ENCODE measurements around the gene SCOC.

Gene SCOC

DNA sequence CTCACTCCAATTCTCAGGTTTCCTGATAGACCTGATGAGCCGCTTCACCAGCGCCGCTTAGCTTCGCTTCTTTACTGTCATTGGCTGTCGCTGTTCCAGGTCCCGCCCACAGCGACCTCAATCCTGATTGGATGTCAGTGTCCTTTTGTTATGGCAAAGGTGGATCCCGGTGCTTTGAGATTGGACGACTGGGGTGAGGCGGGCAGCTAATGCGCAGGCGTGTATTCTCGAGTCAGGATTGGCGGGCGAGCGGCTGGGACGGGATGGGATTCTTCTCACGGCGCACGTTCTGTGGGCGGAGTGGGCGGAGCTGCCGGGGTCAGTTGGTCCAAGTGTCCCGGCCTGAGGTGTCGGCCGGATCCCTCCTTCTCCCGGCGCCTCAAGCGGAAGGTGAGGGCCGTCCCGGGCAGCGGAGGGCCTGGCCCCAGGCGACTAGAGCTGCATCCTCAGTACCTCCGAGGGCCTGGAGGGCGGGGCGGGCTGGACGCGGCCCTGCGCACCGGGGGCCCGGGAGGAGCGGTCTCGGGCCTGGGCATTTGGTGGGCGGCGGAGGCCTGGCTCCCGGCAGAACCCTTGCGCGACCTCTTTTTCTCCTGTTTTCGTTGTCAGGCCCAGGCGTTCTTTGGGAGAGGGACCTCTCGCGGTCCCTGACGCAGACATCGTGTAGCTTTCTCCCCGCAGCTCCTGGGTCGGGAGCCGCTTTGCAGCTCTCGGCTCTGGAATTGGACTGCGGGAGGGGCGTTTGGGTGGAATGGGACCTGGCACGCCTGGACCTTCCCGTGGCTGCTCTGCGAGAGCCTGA, at the start of gene SCOC:
Gene SCOC, plus strand, starts transcription at position 319 of the 802 bp plus-strand sequence. CDS start 5,525 bp downstream, outside the sequence.
- peak; percentile 98 for DNase-seq

- DNase-seq, result peak; percentile 4
Observed at GRCh38 chr4:140326395-140326993, 47.0 kb upstream of the SCOC start.

DNA sequence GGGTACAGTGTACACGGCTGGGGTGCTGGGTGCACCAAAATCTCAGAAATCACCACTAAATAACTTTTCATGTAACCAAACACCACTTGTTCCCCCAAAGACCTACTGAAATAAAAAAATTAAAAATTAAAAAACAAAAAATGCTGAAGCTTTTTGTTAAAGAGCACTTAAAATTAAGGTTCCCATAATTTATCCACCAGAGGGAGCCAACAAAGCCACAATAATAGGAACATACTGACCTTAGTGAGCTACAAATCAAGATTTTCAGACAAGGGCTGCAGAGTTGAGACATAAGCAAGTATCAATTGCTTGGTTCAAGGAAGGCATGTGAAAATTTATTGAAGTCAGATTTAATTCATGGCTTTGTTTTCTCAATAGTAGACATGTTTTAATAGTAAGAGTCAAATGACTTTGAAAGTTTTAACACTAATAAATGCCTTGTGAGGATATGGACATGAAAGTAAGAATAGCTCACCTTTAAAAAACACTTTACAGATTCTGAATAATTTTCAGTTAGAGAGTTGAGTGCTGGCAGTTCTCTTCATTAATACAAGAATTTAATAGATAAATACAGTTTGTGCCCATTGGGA, 43.0 kb upstream of the SCOC start:
- no peak for DNase-seq

- DNase-seq, result no peak
Observed at GRCh38 chr4:140331245-140331644, 42.2 kb upstream of the SCOC start.

DNA sequence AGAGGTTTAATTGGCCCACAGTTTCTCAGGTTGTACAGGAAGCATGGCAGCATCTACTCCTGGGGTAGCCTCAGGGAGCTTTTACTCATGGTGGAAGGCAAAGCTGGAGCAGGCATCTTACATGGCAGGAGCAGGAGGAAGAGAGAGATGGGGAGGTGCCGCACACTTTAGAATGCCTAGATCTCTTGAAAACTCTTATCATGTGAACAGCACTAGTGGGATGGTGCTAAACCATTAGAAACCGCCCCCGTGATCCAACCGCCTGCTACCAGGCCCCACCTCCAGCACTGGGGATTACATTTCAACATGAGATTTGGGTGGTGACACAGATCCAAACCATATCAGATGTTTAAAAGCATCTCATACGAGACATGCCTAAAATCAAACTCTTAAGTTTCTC, 41.6 kb upstream of the SCOC start:
- DNase-seq, result no peak

DNA sequence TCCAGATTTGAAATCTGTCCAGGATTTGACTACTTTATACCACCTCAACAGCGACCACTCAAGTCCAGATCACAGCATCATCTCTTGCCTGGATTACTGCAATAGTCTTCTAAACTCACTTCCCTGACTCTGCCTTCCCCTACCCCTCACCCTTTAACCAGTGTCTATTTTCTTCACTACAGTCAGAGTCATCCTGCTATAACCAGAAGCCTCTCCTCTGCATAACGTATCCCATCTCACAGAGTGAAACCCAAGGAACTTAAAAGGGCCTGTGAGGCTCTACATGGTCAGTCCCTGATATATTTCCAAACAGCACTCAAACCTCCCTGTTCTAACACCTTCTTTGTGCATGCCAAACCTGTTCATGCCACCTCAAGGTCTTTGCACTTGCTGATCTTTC, 40.7 kb upstream of the SCOC start:
- DNase-seq, result no peak

DNA sequence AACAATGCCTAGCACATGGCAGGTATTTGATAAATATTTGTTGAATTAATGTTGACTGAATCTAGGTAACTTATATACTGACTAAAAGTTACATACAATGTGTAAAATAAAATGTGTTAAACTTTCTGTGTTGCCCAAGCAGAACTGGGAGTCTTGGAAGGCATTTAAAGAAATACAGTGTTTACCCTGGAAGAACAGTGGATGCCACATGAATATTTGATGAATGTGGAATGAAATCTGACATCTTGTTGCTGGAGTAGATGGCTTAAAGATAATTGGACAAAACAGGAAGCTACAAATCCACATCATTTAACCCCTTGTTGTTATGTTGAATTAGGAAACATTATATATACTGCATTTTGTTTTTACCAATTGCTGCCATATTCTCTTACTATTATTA, 39.9 kb upstream of the SCOC start:
- DNase-seq, result no peak

DNA sequence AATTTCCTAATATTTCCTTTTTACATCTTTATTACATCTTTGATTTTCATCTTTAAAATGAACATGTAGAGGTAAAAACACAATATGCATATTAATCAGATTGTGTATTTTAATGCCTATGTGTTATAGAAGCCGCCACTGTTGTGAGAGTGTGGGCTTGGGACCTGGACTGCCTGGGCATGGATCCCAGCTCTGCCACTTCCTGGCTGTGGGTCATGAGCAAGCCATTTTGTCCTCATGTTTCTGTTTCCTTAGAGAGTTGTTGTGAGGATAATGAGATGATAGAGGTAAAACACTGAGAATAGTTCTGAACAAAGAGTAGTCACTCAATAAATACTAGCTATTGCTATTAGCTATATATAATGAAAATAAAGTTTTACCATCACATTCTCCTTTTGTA, 38.4 kb upstream of the SCOC start:
- DNase-seq, result no peak

DNA sequence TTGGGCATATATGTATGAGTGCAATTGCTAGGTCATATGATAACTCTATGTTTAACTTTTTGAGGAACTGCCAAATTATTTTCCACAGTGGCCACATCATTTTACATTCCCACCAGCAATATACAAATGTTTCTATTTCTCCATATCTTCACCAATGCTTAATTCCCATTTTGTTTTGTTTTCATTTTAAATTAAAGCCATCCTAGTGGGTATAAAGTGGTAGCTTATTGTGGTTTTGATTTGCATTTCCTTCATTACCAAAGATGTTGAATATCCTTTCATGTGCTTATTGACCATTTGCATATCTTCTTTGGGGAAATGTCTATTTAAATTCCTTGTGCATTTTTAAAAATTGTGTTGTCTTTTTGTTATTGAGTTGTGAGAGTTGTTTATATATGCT, 36.7 kb upstream of the SCOC start:
- no peak for DNase-seq

DNA sequence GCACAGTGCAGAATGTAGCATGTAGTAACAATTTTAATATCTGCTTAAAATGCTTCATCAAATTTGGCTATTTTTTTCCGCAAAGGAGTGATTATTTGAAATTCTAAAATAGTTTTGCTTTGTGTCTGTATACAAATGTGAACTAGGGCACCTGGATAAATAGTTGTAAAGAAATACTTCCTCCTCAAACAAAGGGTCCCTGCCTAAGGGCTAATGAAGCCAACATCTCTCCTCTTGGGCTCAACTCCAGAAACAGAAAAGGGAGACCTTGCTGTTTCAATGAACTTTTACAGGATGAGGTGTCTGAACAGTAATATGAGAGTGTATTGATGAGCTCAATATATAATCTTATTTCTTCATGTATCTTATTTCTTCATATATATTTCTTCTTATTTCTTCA, 30.8 kb upstream of the SCOC start:
- no peak for DNase-seq

- DNase-seq, result no peak
Observed at GRCh38 chr4:140343303-140343702, 30.1 kb upstream of the SCOC start.

DNA sequence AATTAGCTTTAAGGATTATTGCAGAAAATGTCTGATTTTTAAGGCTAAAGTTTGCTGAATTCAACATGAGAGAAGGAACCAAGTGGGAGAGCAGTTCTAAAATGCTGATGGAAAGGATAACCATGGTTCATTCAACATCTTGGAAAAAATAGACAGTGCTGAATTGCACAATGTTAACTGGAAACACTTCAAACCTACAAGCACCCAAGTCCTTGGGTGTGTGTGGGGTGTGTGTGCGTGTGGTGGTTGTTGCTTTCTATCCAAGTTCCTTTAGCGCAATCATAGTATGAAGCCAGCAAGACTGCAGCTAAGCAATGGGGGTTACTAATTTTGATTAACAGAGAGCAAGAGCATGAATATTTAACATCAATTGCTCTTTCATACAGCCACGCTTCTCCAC, 29.3 kb upstream of the SCOC start:
- DNase-seq, result no peak

DNA sequence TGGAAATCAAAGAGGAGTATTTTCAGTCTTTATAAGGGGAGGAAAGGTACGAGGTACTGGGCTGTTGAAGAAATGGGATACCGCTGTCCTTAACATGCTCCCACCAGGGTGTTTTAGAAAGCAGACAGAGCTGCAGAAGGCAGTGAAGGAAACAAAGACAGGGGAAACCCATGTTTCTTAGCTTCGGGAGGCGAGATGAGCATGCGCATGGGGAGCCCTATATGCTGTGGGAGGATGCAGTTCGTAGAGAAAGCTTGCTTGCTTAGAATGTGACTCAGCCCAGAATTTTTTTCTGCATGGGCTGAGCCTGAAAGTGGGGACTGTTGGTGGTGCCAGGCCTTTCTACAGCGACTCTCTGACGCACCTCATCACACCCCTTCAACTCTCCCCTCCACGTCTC, 28.8 kb upstream of the SCOC start:
- no peak for DNase-seq

DNA sequence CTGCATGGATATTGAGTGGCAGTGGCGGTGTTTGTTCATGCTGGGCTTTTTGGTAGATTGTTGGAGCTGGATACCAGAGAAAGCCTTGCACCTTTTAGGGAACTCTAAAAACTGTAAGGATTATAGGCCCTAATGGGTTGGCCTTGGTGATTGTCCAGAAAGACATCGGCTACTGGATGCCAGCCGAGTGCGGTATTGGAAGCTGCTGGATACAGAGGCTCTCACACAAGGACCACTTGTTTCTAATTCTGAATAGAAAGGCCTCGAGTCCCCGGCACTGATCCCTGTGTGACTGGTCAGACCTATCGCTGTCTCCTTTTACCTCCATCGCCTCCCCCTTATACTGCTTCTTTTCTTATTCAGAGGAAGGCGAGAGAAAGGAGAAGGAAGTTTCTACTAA, 27.3 kb upstream of the SCOC start:
- DNase-seq, result no peak

GRCh38 chr4:140349816-140350215, 23.6 kb upstream of the SCOC start:
- no peak for DNase-seq

- DNase-seq, result no peak
Observed at GRCh38 chr4:140351093-140352075, 22.1 kb upstream of the SCOC start.

DNA sequence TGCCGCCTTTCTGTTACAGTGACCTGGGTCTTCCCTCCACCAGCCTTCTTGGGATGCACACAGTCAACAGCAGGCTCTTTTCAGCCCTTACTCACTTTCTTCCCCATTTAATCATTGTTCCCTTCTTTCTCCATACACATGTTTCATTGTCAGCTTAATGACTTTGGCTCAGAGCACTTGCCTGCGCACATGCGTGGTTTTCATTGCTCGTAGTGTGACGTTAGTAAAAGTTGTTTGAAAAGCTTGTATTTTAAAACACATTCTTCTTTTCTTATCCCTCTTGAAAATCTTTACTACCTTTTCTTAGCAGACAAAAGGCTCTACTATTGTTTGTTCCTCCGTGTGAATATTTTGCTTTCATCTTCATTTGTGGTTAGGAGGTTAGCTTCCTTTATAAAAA, 19.7 kb upstream of the SCOC start:
- DNase-seq, result no peak

DNA sequence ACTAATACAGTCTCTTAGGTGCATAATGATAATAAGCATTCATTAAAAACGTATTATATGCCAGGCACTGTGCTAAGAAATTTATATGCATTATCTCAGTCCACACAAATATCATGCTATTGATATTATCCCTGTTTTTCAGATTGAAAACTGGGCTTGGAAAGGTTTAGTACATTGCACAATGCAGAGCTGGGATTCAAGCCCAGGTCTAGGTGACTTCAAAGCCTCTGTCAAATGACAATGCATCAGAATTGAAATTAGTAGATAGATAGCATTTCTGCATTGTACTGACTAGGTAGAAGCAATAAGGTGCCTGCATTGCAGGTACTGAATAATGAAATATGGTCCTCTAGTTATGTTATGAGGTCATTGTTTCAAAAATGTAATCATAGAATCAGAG, 18.2 kb upstream of the SCOC start:
- no peak for DNase-seq

DNA sequence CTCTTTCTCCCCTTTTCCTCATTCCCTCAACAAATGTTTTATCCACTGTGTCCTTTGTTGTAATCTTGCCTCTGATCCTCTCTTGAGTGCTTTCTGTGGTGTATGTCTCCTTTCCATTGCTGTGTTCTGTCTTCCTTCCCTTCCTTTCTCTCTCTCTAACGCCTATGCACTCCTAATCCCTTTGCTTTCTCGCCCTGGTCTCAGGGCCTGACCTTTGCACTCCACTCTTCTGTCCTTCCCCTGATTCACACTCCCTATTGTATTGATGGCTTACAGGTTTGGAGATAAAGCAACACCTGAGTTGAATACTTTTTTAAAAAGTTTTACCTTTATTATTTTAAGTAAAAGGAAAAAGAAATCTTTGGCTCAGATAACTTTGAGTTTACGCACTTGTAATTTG, 15.6 kb upstream of the SCOC start:
- DNase-seq, result no peak

- DNase-seq, result no peak
Observed at GRCh38 chr4:140358281-140358680, 15.2 kb upstream of the SCOC start.

GRCh38 chr4:140359562-140360427, 13.7 kb upstream of the SCOC start:
- peak; percentile 87 for DNase-seq

DNA sequence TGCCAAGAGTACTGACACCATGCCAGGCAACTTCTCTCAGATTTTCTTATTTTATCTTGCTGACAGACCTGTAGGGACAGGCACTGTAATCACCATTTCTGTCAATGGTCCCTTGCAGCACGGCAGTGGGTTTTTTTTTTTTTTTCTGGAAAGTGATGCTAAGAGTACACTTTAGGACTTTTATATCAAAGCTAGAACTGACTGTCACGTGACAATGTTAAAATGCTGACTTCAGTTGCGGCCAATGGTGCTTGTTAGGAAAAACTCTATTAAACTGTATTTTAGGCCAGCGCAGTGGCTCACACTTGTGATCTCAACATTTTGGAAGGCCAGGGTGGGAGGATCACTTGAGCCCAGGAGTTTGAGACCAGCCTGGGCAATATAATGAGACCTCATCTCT, 12.3 kb upstream of the SCOC start:
- no peak for DNase-seq

Data from activated CD4-positive, alpha-beta T cell treated with anti-CD3 and anti-CD28 coated beads for 48 hours (primary cell).